Spinal cord (tissue), 10 donors: ENCODE data around the gene LMX1B. TPM values are rescaled to one million over a fixed set of nuclear protein-coding genes. Genes with fewer than 3 reads are reported as not detected.

Experiments
- DNase-seq, 6 donors: peaks; one replicate each; pipeline versions ENCODE4 v3.0.0 to v3.0.0-alpha.2; 2013 to 2015; ENCODE audit warnings: low spot score in 6 of 6, low read depth in 4 of 6
- H3K27ac ChIP-seq: one replicate; pipeline ENCODE4 v1.5.1; 2013; ENCODE audit warnings: low read depth, low read length, control low read depth
- H3K27me3 ChIP-seq: one replicate; pipeline ENCODE4 v1.6.1; 2013; ENCODE audit warnings: low read length; ENCODE audit not compliant: control insufficient read depth, insufficient read depth
- H3K36me3 ChIP-seq: one replicate; pipeline ENCODE4 v1.6.1; 2013; ENCODE audit warnings: low read length; ENCODE audit not compliant: control insufficient read depth, insufficient read depth
- H3K4me1 ChIP-seq: one replicate; pipeline ENCODE4 v1.6.1; 2013; ENCODE audit warnings: low read length; ENCODE audit not compliant: control insufficient read depth, insufficient read depth
- H3K4me3 ChIP-seq: one replicate; pipeline ENCODE4 v1.5.1; 2013; ENCODE audit warnings: low read depth, low read length, control low read depth
- H3K9me3 ChIP-seq: one replicate; pipeline ENCODE4 v1.6.1; 2013; ENCODE audit warnings: low read length; ENCODE audit not compliant: control insufficient read depth, insufficient read depth
- WGBS: methylation state at CpG from one replicate; pipeline ENCODE4 v1.1.5; 2013; ENCODE audit warnings: missing lambda C conversion rate; ENCODE audit not compliant: insufficient coverage; 5-methylcytosine and 5-hydroxymethylcytosine counted together
- polyA plus RNA-seq, 2 donors: library from polyadenylated mRNA; unstranded; fragments of 120-200 nt; gene quantifications; one replicate each; pipeline ENCODE4 v1.2.1, GENCODE V29; 2013; ENCODE audit not compliant: insufficient read length in 2 of 2
- total RNA-seq, 2 donors: library from RNA; depleted of rRNA in 1 of 2; stranded (reverse); fragments of 120-200 nt in 1 of 2; fragments of >200 nt in 1 of 2; gene quantifications; one replicate each; pipeline versions ENCODE4 v1.2.3 to v1.2.4, GENCODE V29; 2013 to 2014
- donor health status: healthy.

The LMX1B gene
- total and polyA plus RNA-seq, 4 donors, result 3.5 to 34.0 (median 17.7) TPM

DNA sequence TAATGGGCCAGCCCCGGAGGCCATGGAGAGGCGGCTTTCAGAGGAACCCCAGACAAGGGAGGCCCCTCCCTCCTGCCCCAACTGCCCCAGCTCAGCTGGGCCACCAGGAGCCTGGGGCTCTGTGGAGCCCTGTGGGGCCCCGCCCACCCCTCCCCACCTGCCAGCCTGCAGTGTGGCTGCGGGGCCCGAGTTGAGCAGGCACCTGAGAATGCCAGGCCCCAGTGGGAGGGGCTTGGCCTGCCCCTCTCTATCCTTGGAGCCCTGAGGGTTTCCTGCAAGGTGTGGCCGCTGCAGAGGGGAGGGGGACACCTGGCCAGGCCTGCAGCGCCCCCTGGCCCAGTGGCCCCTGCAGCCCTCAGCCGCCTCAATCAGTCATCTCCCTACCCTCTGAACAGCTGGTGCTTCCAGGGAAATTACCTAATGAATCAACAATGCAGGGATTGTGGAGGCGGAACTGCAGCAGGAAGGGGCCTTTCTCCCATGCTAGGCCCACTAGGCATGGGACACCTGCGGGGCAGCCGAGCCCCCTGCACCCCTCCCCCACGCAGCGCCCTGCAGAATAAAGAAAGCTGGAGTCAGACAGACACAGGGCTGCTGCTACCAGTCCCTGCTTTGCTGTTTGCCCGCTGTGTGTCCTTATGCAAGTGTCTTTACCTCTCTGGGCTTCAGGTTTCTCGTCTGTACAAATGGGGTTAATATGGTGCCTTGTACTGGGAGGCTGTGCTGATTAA lies 48.0 kb downstream of the LMX1B start:
- Histone ChIP-seq H3K27me3 (peaks cover 13% of the 10 kb centered on the region), H3K9me3 (no peaks in the 10 kb centered on the region), H3K27ac (no peak overlapping the region), H3K4me1 (peaks cover 55% of the 10 kb centered on the region), H3K36me3 (peaks cover 11% of the 10 kb centered on the region), H3K4me3 (no peak overlapping the region)
- DNase-seq, result no peak
- WGBS, result 35% methylated on average over 11 of the region's 15 CpGs

DNA sequence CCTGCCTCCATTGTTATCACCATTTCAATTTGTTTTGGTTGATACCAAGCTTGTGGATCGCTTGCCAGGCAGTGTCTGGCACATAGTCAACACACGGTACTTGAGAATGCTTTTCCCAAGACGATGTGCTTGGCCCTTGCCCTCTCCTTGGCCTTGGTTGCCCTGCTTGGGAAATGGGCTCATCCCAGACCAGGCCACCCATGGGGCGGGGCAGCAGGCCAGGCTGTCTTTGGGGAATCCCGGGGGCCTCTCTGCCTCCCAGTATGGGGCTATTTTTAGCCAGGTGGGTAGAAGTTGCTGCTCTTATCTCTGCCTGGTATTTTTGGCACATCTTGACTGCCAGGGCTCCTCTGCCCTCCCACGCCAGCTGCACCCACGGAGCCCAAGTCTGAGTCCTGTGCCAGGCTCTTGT lies 49.9 kb downstream of the LMX1B start:
- H3K4me3 ChIP-seq, result no peak overlapping the region
- H3K36me3 ChIP-seq, result peaks cover 11% of the 10 kb centered on the region
- no peaks in the 10 kb centered on the region for H3K9me3 ChIP-seq
- 37% methylated on average over 7 of the region's 7 CpGs for whole genome bisulfite sequencing
- DNase-seq, result no peak
- H3K27ac ChIP-seq, result no peak overlapping the region
- peaks cover 60% of the 10 kb centered on the region for H3K4me1 ChIP-seq
- H3K27me3 ChIP-seq, result peaks cover 24% of the 10 kb centered on the region

DNA sequence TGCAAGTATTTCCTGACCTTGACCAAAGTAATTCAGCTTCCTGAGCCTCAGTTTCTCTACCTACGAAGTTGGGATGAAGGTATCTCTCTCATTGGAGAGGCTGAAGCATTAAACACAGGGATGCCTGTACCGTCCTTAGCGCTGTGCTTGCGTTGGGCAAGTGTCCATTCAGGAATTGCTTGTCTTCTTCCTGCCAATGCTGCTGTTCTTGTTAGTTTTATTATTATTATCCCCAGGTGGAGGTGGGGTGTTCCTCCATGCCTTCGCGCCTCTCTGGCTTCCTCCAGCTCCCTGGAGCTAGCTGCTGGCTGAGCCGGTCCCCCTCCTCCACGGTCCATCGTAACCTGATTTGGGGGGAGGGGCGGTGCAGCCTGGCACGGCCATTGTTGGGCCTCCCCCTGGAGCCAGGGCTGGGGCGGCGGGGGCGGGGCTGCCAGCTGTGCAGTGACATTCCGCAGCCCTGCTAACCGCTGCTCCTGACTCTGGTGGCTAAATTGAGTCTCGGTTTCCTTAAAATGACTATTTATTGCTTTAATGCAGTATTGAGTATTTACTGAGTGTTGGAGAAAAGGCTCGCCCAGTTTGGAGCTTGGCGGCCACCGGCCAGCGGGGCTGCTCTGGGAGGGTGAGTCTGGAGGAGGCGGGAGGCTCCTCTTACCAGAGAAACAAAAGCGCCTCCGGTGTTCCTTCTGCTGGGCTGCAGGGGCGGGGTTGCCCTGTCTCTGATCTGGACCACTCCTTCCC lies 51.3 kb downstream of the LMX1B start:
- DNase-seq, result peak in 1 of 6 donors; percentile 61
- no peaks in the 10 kb centered on the region for H3K9me3 ChIP-seq
- peaks cover 27% of the 10 kb centered on the region for H3K27me3 ChIP-seq

DNA sequence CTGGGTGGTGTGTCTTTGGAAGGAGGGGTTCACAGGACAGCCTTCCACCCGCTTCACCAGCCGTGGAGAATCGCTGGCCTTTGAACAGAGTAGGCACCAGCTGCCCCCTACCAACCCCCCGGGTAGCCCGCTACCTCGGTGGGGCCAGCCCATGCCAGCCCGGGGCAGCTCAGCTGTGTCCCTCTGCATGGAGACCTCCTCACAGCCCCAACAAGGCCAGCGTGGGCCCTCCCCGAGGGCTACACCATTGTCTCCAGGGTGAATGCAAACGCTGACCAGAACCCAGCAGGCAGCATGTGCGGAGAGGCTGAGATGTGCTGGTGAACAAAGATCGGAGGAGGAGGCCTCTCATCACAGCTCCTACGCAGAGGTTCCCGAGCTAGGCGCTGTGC lies 51.9 kb downstream of the LMX1B start:
- WGBS, result 6% methylated on average over 5 of the region's 15 CpGs
- no peak for DNase-seq
- peaks cover 27% of the 10 kb centered on the region for H3K27me3 ChIP-seq
- H3K36me3 ChIP-seq, result peaks cover 9% of the 10 kb centered on the region
- peaks cover 73% of the 10 kb centered on the region for H3K4me1 ChIP-seq
- no peak overlapping the region for H3K4me3 ChIP-seq
- no peak overlapping the region for H3K27ac ChIP-seq
- no peaks in the 10 kb centered on the region for H3K9me3 ChIP-seq

More for the DNA sequence above, 51.3 kb downstream of the LMX1B start:
- Histone ChIP-seq H3K36me3 (peaks cover 9% of the 10 kb centered on the region), H3K4me3 (peak overlapping the region; percentile 9), H3K4me1 (peaks cover 67% of the 10 kb centered on the region), H3K27ac (no peak overlapping the region)
- WGBS, result 6% methylated on average over 23 of the region's 25 CpGs

DNA sequence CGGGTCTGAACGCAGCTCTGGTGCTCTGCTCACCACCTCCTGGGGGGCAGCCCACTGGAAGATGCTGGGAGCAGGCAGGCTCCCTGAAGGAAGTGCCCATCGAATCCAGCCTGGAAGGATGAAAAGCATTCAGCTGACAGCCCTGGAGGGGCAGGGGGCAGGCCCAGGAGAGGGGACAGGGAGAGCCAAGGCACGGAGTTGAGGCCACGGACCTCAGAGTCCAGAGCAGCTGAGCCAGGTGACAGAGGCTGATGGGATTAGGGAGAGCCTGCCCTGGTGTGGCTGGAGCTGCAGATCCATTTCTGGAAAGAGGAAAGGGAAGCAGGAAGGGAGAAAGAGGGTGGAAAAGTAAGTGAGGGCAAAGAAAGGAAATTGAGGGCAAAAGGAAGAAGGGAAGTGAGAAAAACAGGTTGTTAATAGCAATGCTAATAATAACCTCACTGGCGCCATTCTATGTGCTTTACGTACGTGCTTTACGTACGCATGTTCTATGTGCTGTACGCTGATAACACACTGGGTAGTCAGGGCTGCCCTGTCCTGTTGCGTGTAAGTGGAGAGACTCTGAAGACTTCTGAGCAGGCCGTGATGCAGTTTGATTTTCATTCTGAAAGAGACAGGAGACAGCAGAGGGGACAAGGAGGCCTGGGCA lies 52.6 kb downstream of the LMX1B start:
- peaks cover 77% of the 10 kb centered on the region for H3K4me1 ChIP-seq
- no peaks in the 10 kb centered on the region for H3K9me3 ChIP-seq
- peaks cover 9% of the 10 kb centered on the region for H3K36me3 ChIP-seq
- H3K27ac ChIP-seq, result no peak overlapping the region
- no peak for DNase-seq
- no peak overlapping the region for H3K4me3 ChIP-seq
- 69% methylated on average over 12 of the region's 13 CpGs for WGBS
- peaks cover 27% of the 10 kb centered on the region for H3K27me3 ChIP-seq

DNA sequence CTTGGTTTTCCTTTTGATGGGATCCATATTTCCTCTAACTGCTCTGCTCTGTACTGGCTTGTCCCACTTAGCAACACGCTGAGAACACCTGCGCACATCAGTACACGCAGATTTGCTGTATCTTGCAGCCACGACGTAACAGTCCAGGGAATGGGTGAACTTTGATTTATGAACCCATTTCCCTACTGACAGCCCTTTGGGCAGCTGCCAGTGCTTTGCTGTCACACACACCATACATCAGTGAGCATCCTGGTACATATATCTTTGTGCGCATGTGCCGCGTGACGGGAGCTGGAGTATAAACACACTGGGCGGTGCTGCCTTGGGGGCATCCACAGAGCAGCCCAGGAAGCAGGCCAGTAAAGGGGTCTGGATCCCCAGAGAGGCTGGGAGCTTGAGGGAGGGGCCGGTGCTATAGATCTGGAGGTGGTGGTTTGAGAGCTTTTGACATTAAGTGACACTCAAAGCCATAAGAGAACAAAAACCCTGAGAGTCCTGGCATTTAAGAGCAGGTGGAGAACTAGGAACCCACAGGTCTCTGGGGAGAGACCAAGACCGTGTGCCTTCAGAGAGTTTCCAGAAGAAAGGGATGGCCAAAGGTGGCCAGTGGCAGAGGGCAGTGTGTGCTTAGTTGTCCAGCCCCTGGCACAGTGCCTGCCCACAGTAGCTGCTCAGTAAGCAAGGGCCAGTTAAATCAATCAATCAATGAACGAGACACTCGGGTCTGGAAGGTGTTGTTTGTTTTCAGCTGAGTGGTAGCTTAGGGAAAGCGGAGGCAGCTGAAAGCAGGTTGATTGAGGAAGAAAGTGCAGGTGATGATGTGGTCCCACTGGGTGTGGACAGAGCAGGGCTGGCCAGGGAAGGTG lies 53.7 kb downstream of the LMX1B start:
- Histone ChIP-seq H3K9me3 (no peaks in the 10 kb centered on the region), H3K27me3 (peaks cover 30% of the 10 kb centered on the region), H3K4me3 (no peak overlapping the region), H3K27ac (no peak overlapping the region), H3K4me1 (peaks cover 77% of the 10 kb centered on the region), H3K36me3 (peaks cover 9% of the 10 kb centered on the region)
- 53% methylated on average over 12 of the region's 15 CpGs for WGBS
- DNase-seq, result peak in 1 of 6 donors; percentile 72

DNA sequence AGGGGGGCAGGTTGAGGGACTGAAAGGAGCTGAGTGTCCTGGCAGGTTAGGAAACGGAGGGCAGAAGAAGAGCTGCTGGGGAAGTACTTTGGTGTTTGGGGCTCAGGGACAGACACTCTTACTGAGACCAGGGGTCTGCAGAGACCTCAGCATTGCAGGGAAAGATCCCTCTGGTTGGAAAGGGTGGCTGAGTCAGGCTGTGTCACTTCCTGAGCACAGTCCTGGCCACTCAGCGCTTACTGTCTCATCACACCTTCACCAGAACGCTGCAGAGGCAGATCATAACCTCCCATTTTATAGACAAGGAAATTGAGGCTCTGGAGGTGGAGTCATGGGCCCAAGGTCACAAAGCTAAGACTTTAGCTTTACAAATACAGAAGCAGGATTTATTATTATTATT lies 54.3 kb downstream of the LMX1B start:
- peaks cover 79% of the 10 kb centered on the region for H3K4me1 ChIP-seq
- H3K9me3 ChIP-seq, result no peaks in the 10 kb centered on the region
- H3K27me3 ChIP-seq, result peaks cover 30% of the 10 kb centered on the region
- no peak overlapping the region for H3K27ac ChIP-seq
- WGBS, result 82% methylated on average over 1 of the region's 3 CpGs
- peaks cover 8% of the 10 kb centered on the region for H3K36me3 ChIP-seq
- DNase-seq, result no peak
- H3K4me3 ChIP-seq, result no peak overlapping the region

DNA sequence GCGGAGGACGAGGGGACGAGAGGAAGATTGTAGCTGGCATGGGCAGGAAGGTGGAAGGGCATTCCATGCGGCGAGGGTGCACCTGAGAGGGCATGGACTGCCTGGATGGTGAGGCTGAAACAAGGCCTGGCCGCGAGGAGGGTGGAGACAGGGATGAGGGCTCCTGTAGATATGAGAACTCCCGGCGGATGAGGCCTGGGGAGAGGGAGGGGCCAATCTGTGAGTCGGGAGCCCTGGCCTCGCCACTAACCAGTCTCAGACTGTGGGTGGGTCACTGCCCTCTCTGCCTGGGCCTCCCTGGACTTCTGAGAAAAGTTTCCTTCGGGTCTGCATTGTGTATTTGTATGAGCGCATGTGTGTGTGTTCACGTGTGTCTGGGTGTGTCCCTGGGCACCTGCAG lies 55.4 kb downstream of the LMX1B start:
- no peak for DNase-seq
- Histone ChIP-seq H3K27me3 (peaks cover 39% of the 10 kb centered on the region), H3K4me3 (no peak overlapping the region), H3K9me3 (no peaks in the 10 kb centered on the region), H3K36me3 (peaks cover 8% of the 10 kb centered on the region), H3K27ac (no peak overlapping the region), H3K4me1 (peaks cover 83% of the 10 kb centered on the region)
- 62% methylated on average over 13 of the region's 14 CpGs for WGBS

DNA sequence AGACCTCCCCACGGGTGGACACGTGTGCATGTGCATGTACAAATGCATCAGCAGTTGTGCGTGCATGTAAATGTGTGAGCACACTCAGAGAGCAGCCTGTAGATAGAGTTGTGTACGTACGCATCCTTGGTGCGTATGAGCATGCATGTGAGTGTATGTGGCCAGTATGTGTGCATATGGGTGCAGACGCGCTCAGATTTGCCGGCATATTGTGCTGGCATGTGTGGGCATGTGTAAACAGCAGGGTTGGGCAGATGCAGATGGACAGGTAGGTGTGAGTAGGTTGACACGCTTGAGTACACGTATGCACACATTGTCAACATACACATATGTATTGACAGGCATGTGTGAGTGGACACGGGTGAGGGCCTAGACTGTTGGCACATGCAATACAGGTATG lies 56.5 kb downstream of the LMX1B start:
- peaks cover 78% of the 10 kb centered on the region for H3K4me1 ChIP-seq
- WGBS, result 89% methylated on average over 12 of the region's 12 CpGs
- no peak for DNase-seq
- no peak overlapping the region for H3K4me3 ChIP-seq
- peaks cover 46% of the 10 kb centered on the region for H3K27me3 ChIP-seq
- peaks cover 8% of the 10 kb centered on the region for H3K36me3 ChIP-seq
- no peak overlapping the region for H3K27ac ChIP-seq
- H3K9me3 ChIP-seq, result no peaks in the 10 kb centered on the region
